Right atrium auricular region (tissue), 2 donors: ENCODE results near the gene ATP2A3. TPM values are rescaled to one million over a fixed set of nuclear protein-coding genes. Genes with fewer than 3 reads are reported as not detected.
A peak's percentile ranks its signal among the peaks of the same experiment; 100 is the strongest.

Source experiments
- DNase-seq: peaks from one replicate; pipeline ENCODE4 v3.0.0-alpha.2; 2019; ENCODE audit warnings: low spot score
- H3K27ac ChIP-seq, 2 donors: fragments of 200-600 bp; sonication (generic); 1 replicate in 1 of 2; 2 replicates in 1 of 2; pipeline ENCODE4 v1.5.1; 2016 to 2019
- H3K27me3 ChIP-seq, 2 donors: fragments of 200-600 bp; sonication (generic); one replicate each; pipeline versions ENCODE4 v1.5.1 to v1.6.0; 2017 to 2019
- H3K36me3 ChIP-seq: fragments of 200-600 bp; sonication (generic); one replicate; pipeline ENCODE4 v1.5.1; 2016
- H3K4me1 ChIP-seq, 2 donors: fragments of 200-600 bp; sonication (generic); one replicate each; pipeline versions ENCODE4 v1.5.1 to v1.6.0; 2017 to 2019
- H3K4me3 ChIP-seq, 2 donors: fragments of 200-600 bp; sonication (generic); 1 replicate in 1 of 2; 2 replicates in 1 of 2; pipeline ENCODE4 v1.5.1; 2017 to 2019; ENCODE audit warnings: mild to moderate bottlenecking in 1 of 2, moderate library complexity in 1 of 2
- H3K9me3 ChIP-seq, 2 donors: fragments of 200-600 bp; sonication (generic); one replicate each; pipeline ENCODE4 v1.5.1; 2019
- CTCF ChIP-seq, 2 donors: fragments of 200-600 bp; sonication (generic); IDR thresholded peaks; one replicate each; pipeline ENCODE4 v1.5.1; 2019; ENCODE audit warnings: antibody characterized with exemption in 2 of 2
- total RNA-seq, 2 donors: library from RNA; depleted of rRNA; stranded (reverse); fragments of >200 nt; gene quantifications; one replicate each; pipeline ENCODE4 v1.1.0, GENCODE V29; 2016

The ATP2A3 gene
- total RNA-seq, 2 donors from 2014 or later, result 5.5 to 12.2 TPM

- Histone ChIP-seq H3K27ac (no peak overlapping the region), H3K4me3 (peak overlapping the region in 1 of 2 donors; percentile 57), H3K4me1 (peaks cover 0 to 56% of the 10 kb centered on the region in 2 donors), H3K9me3 (no peaks in the 10 kb centered on the region), H3K27me3 (peaks cover 3 to 5% of the 10 kb centered on the region in 2 donors), H3K36me3 (no peaks in the 10 kb centered on the region)
- TF ChIP-seq CTCF (IDR thresholded peaks at IDR 0.05), result no peak
- no peak for DNase-seq
Measured at GRCh38 chr17:3962965-3963236, 1.3 kb downstream of the ATP2A3 start.

GRCh38 chr17:3962217-3962964 is 1.8 kb downstream of the ATP2A3 start:
- TF ChIP-seq CTCF (IDR thresholded peaks at IDR 0.05), result no peak
- peaks cover 3 to 5% of the 10 kb centered on the region in 2 donors for H3K27me3 ChIP-seq
- H3K4me3 ChIP-seq, result no peak overlapping the region
- H3K27ac ChIP-seq, result no peak overlapping the region
- no peaks in the 10 kb centered on the region for H3K36me3 ChIP-seq
- H3K9me3 ChIP-seq, result no peaks in the 10 kb centered on the region
- DNase-seq, result no peak
- peaks cover 0 to 56% of the 10 kb centered on the region in 2 donors for H3K4me1 ChIP-seq

- no peak overlapping the region for H3K4me3 ChIP-seq
Measured at GRCh38 chr17:3961564-3962047, 2.6 kb downstream of the ATP2A3 start.

GRCh38 chr17:3960764-3961163 is 3.5 kb downstream of the ATP2A3 start:
- Histone ChIP-seq H3K27ac (peak overlapping the region in 1 of 2 donors; percentile 31), H3K36me3 (no peaks in the 10 kb centered on the region), H3K4me3 (no peak overlapping the region), H3K4me1 (peaks cover 0 to 56% of the 10 kb centered on the region in 2 donors), H3K9me3 (no peaks in the 10 kb centered on the region), H3K27me3 (peaks cover 3 to 5% of the 10 kb centered on the region in 2 donors)
- peak; percentile 61 for DNase-seq
- no peak for TF ChIP-seq CTCF (IDR thresholded peaks at IDR 0.05)

More at GRCh38 chr17:3961564-3962047, 2.6 kb downstream of the ATP2A3 start:
- H3K27ac ChIP-seq, result no peak overlapping the region
- no peak for TF ChIP-seq CTCF (IDR thresholded peaks at IDR 0.05)
- DNase-seq, result no peak
- no peaks in the 10 kb centered on the region for H3K36me3 ChIP-seq
- H3K9me3 ChIP-seq, result no peaks in the 10 kb centered on the region
- peaks cover 3 to 5% of the 10 kb centered on the region in 2 donors for H3K27me3 ChIP-seq
- H3K4me1 ChIP-seq, result peaks cover 0 to 56% of the 10 kb centered on the region in 2 donors

- peak overlapping the region in 1 of 2 donors; percentile 58 for H3K27ac ChIP-seq
Measured at GRCh38 chr17:3959921-3960601, 4.2 kb downstream of the ATP2A3 start.

More at GRCh38 chr17:3959921-3960601, 4.2 kb downstream of the ATP2A3 start:
- Histone ChIP-seq H3K27me3 (peaks cover 3 to 5% of the 10 kb centered on the region in 2 donors), H3K4me1 (peaks cover 0 to 51% of the 10 kb centered on the region in 2 donors), H3K36me3 (no peaks in the 10 kb centered on the region), H3K4me3 (no peak overlapping the region), H3K9me3 (no peaks in the 10 kb centered on the region)
- no peak for TF ChIP-seq CTCF (IDR thresholded peaks at IDR 0.05)
- DNase-seq, result no peak
